Measurements from ENCODE around the gene PDXDC1. TPM values are rescaled to one million over a fixed set of nuclear protein-coding genes. Genes with fewer than 3 reads are reported as not detected.
"Not testable (repeated sequence)": the region's sequence is repeated elsewhere in the genome, so short reads cannot be mapped to it uniquely, and the experiment has no call there.

PDXDC1 gene
- polyA plus RNA-seq (2011; rRNA removed) (73.9 and 97.2 TPM in 2 replicates), polyA plus RNA-seq (2017; fragmentation: RNase III; extraction: RNeasy Plus Mini Kit Qiagen cat#74134 plus additional on column Dnase treatment) (71.4 to 78.2 TPM (median 71.7 TPM) in 3 replicates), polyA minus RNA-seq (2011; rRNA and poly(A)+ RNA removed) (82.8 and 95.5 TPM in 2 replicates)
- polyA plus RNA-seq (2012; cell fraction: cytosol; rRNA removed): 34.3 and 40.0 TPM in 2 replicates
- 31.9 and 52.8 TPM in 2 replicates for polyA plus RNA-seq (2012; cell fraction: nucleus; rRNA removed)

GRCh38 chr16:14974656-14975417 lies at the start of gene PDXDC1:
Gene PDXDC1, plus strand, starts transcription at chr16:14975026. Its CDS starts 174 bp downstream, at chr16:14975200.
- peak within 1 kb of the TSS; percentile 85 for H3K4me3 ChIP-seq
- WGBS (ENCODE audit: missing lambda C conversion rate): 1% methylated on average over 30 of the region's 74 CpGs
- CTCF ChIA-PET: interaction anchor here (1.0 kb wide), 1 partner anchor 17 kb away, joined by 3 read pairs; no protein-coding TSS in a partner anchor
- ATAC-seq (peak; percentile 92 to 95), DNase-seq (ENCODE audit: low read depth in 1 of 2, low spot score in 1 of 2) (peak; percentile 87 to 93)
- peak; percentile 21; the same call in 1 of the 2 replicates for TF ChIP-seq TFCP2L1 (CRISPR knock-in tag; IDR thresholded peaks at IDR 0.05)
- peak in 1 of 2 experiments; percentile 77; a peak in 4 of 5 replicates for TF ChIP-seq JUN (IDR thresholded peaks at IDR 0.05)
- TF ChIP-seq KDM5A (IDR thresholded peaks at IDR 0.05): 0 out of 2 replicates have a peak, but pooled peaks have one; percentile 37
- TF ChIP-seq RAD21 (conservative IDR thresholded peaks at IDR 0.05 in 1 of 2, IDR thresholded peaks at IDR 0.05 in 1 of 2): 0 out of 5 replicates have a peak, but pooled peaks of 1 of the 2 experiments have one; percentile 8
- peak; percentile 99 for TF ChIP-seq PHF8 (IDR thresholded peaks at IDR 0.05; ENCODE audit: borderline replicate concordance, low read depth)
- peak; percentile 71 for TF ChIP-seq GATA3 (IDR thresholded peaks at IDR 0.05; ENCODE audit: borderline replicate concordance)
- 0 out of 2 replicates have a peak, but pooled peaks have one; percentile 18 for TF ChIP-seq RFX5 (IDR thresholded peaks at IDR 0.05)
- TF ChIP-seq POLR2A (IDR thresholded peaks at IDR 0.05; ENCODE audit: low read length): peak; percentile 90
- peak; percentile 62; the same call in 1 of the 2 replicates for TF ChIP-seq MAX (IDR thresholded peaks at IDR 0.05)
- H3K4me2 ChIP-seq: peak within 1 kb of the TSS; percentile 84
- FAIRE-seq, H3K9me3 ChIP-seq, POLR2A ChIA-PET: not testable (repeated sequence)
- peak within 1 kb of the TSS; percentile 83 to 87 for H3K27ac ChIP-seq
- H3K4me1 ChIP-seq: peaks cover 32% of the 10 kb centered on the region

GRCh38 chr16:14928064-14928714 lies 46.6 kb upstream of the PDXDC1 start:
- H3K4me1 ChIP-seq, POLR2A ChIA-PET, FAIRE-seq, H3K4me3 ChIP-seq, H3K27ac ChIP-seq, H3K4me2 ChIP-seq, CTCF ChIA-PET, H3K9me3 ChIP-seq: not testable (repeated sequence)
- DNase-seq (ENCODE audit: low read depth in 1 of 2, low spot score in 1 of 2) (peak; percentile 0 to 32), ATAC-seq (peak; percentile 77 to 93)
- 73% methylated on average over 8 of the region's 31 CpGs for WGBS (ENCODE audit: missing lambda C conversion rate)

- CTCF ChIA-PET; POLR2A ChIA-PET; H3K4me3 ChIP-seq; H3K27ac ChIP-seq; H3K4me1 ChIP-seq; FAIRE-seq; ATAC-seq; H3K9me3 ChIP-seq; H3K4me2 ChIP-seq; DNase-seq (ENCODE audit: low read depth in 1 of 2, low spot score in 1 of 2): not testable (repeated sequence)
- WGBS (ENCODE audit: missing lambda C conversion rate): 96% methylated on average over 18 of the region's 26 CpGs
Observed at GRCh38 chr16:14929176-14929575, 45.6 kb upstream of the PDXDC1 start.

GRCh38 chr16:14930246-14930645 lies 44.6 kb upstream of the PDXDC1 start:
- FAIRE-seq; H3K4me1 ChIP-seq; DNase-seq (ENCODE audit: low read depth in 1 of 2, low spot score in 1 of 2); CTCF ChIA-PET; POLR2A ChIA-PET; H3K4me3 ChIP-seq; H3K27ac ChIP-seq; H3K4me2 ChIP-seq; H3K9me3 ChIP-seq; ATAC-seq: not testable (repeated sequence)
- whole genome bisulfite sequencing (ENCODE audit: missing lambda C conversion rate): no CpG with 5 or more reads among the region's 25 CpGs

- FAIRE-seq; DNase-seq (ENCODE audit: low read depth in 1 of 2, low spot score in 1 of 2); ATAC-seq; POLR2A ChIA-PET; H3K9me3 ChIP-seq; H3K4me1 ChIP-seq; H3K4me2 ChIP-seq; H3K27ac ChIP-seq; H3K4me3 ChIP-seq; CTCF ChIA-PET: not testable (repeated sequence)
- WGBS (ENCODE audit: missing lambda C conversion rate): 84% methylated on average over 5 of the region's 19 CpGs
Observed at GRCh38 chr16:14930971-14931370, 43.9 kb upstream of the PDXDC1 start.

- FAIRE-seq; H3K27ac ChIP-seq; H3K4me1 ChIP-seq; DNase-seq (ENCODE audit: low read depth in 1 of 2, low spot score in 1 of 2); H3K9me3 ChIP-seq; CTCF ChIA-PET; H3K4me2 ChIP-seq; H3K4me3 ChIP-seq; POLR2A ChIA-PET; ATAC-seq: not testable (repeated sequence)
- WGBS (ENCODE audit: missing lambda C conversion rate): 94% methylated on average over 16 of the region's 47 CpGs
Observed at GRCh38 chr16:14932581-14933375, 42.0 kb upstream of the PDXDC1 start.

GRCh38 chr16:14937143-14937542 lies 37.7 kb upstream of the PDXDC1 start, which contains the start of gene NPIPA1:
Gene NPIPA1, plus strand, starts transcription at chr16:14937443. Its CDS starts 0 bp downstream, at chr16:14937443.
- H3K4me1 ChIP-seq; H3K4me3 ChIP-seq; FAIRE-seq; POLR2A ChIA-PET; H3K9me3 ChIP-seq; H3K4me2 ChIP-seq; H3K27ac ChIP-seq; CTCF ChIA-PET; ATAC-seq; DNase-seq (ENCODE audit: low read depth in 1 of 2, low spot score in 1 of 2): not testable (repeated sequence)
- no CpG with 5 or more reads among the region's 4 CpGs for WGBS (ENCODE audit: missing lambda C conversion rate)

GRCh38 chr16:14937994-14938393 lies 36.8 kb upstream of the PDXDC1 start:
- H3K27ac ChIP-seq; H3K4me2 ChIP-seq; H3K9me3 ChIP-seq; FAIRE-seq; CTCF ChIA-PET; DNase-seq (ENCODE audit: low read depth in 1 of 2, low spot score in 1 of 2); POLR2A ChIA-PET; ATAC-seq; H3K4me3 ChIP-seq; H3K4me1 ChIP-seq: not testable (repeated sequence)
- 94% methylated on average over 3 of the region's 9 CpGs for WGBS (ENCODE audit: missing lambda C conversion rate)

Measured in A549 (cell line).